ENCODE measurements around the gene DLGAP5.

DNA sequence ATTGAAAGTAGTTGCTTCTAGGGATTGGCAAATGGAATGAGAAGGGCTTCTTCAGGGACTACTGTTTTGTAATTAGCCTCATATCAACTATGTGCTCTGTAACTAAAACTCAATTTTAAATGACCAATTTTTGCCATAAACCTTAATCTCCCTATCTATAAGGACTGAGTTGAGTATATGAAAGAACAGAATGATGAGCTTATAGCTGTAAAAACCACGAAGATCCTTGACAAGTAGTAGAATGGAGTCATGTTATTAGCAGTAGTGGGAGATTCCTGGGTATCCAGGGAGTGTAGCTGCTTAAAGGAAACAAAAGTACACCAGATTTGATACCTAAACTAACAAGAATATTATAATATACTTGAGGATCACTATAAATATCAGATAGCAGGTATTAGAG is 34.3 kb downstream of the DLGAP5 start:
- no peak for TF ChIP-seq YY1 (IDR thresholded peaks at IDR 0.05; ENCODE audit: insufficient read depth, insufficient read length)
- no peak for TF ChIP-seq ZNF274 (IDR thresholded peaks at IDR 0.05; ENCODE audit: low read depth, low read length)
- no peak for TF ChIP-seq SUZ12 (IDR thresholded peaks at IDR 0.05; ENCODE audit: extremely low read depth, insufficient read depth, insufficient read length)
